ELR (cell line): ENCODE results near the gene ELK3.

Experiments
- DNase-seq: peaks from one replicate; pipeline ENCODE4 v3.0.0-alpha.2; 2015; ENCODE audit warnings: low read depth

Gene ELK3

GRCh38 chr12:96256672-96257361 is 62.6 kb downstream of the ELK3 start:
- no peak for DNase-seq

DNA sequence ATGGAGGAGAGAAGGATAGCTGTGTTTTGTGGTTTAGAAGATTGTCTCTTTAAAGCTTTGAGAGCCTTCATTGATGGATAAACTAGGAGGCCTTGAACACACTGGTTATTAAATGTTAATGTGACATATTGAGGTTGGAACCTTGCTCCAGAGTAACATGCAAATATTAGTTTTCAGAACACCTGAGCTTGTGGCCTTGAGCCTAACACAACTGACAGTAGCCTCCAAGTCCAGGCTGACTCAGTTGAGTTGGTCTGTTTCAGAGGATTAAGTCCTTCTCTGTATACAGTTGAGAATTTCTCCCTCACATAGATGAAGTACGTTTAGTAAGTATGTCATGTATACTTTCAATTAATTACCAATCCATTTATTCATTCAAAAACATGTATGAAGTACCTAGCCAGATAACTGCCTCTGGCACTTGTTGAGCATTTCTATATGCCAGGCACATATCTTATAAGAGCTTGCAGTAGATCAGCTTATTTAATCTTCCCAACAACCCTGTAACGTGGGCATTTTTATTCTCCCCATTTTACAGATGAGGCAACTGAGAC is 63.5 kb downstream of the ELK3 start:
- no peak for DNase-seq

- DNase-seq, result no peak
Measured at GRCh38 chr12:96258104-96258961, 64.2 kb downstream of the ELK3 start.

- no peak for DNase-seq
Measured at GRCh38 chr12:96260231-96260630, 66.1 kb downstream of the ELK3 start.

GRCh38 chr12:96260644-96261043 is 66.5 kb downstream of the ELK3 start:
- DNase-seq, result no peak

GRCh38 chr12:96261557-96261956 is 67.4 kb downstream of the ELK3 start:
- no peak for DNase-seq

DNA sequence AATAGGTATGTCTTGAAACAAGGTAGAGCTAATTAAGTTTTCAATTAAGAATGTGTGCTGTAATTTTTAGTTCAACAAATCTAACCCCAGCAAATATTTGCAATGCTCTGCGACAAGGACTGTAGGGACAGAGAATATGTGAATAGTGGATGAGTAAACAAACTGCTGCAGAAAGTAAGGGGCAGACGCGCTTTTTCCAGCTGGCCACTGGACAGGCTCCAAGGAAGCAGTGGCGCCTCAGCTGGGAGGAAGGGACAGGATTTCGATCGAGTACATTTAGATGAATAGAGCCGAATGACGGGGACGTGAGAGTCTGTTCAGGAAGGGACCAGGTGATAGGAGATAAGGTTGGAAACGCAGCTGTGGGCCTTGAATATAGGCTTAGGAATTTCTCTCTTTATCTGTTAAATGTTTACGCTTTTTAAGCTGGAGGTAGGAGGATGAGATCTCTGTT is 69.3 kb downstream of the ELK3 start:
- no peak for DNase-seq

GRCh38 chr12:96265400-96265799 is 71.2 kb downstream of the ELK3 start:
- no peak for DNase-seq

DNA sequence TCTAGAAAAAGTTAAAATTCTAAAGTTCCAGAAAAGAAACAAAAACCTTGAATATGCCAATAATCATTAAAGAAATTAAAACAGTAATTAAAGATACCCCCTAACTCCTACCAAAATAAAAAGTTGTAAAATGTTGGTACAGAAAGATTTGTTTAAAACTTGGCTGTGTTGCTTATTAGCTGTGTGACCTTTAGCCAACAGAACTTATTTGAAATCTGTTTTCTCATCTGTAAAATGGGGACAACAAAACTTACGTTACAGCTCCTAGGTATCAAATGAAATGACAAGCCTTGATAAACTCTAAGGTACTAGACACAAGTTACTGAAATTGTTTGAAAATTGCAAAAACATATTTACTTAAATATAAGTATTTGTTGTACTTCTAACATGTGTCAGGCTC is 71.7 kb downstream of the ELK3 start:
- no peak for DNase-seq

DNA sequence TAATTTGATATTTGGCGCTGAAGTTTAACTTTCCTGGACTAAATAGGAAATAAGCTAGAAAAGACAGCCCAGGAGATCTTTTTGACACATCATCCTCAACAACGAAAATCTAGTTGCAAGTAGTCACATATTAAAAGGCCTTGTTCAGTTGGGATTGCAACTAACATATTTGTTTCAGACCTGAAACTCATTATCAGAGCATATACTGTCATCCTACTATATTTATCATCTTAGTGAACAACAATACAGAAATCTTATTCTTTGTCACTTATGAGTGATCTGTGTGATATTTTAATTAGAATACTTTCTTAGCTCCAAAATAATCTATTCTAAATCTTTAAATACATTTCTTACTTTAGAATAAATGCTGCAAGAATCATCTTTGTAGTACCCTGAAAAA is 72.1 kb downstream of the ELK3 start:
- no peak for DNase-seq

GRCh38 chr12:96271469-96272199 is 77.5 kb downstream of the ELK3 start:
- DNase-seq, result no peak

DNA sequence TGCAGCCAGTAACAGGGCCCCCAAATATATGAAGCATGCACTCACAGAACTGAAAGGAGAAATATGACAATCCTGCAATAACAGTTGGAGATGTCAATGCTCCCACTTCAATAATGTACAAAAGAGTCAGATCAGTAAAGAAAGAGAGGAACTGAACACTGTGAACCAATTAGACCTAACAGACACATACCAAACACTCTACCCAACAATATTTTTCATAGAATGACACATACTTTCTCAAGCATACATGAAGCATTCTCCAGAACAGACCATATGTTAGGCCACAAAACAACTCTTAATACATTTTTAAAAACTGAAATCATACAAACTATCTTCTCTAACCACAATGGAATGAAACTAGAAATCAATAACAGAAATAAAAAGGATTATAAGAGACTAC is 80.2 kb downstream of the ELK3 start:
- DNase-seq, result peak; percentile 56

GRCh38 chr12:96285158-96285557 is 91.0 kb downstream of the ELK3 start:
- no peak for DNase-seq

GRCh38 chr12:96289067-96289466 is 94.9 kb downstream of the ELK3 start:
- DNase-seq, result no peak

DNA sequence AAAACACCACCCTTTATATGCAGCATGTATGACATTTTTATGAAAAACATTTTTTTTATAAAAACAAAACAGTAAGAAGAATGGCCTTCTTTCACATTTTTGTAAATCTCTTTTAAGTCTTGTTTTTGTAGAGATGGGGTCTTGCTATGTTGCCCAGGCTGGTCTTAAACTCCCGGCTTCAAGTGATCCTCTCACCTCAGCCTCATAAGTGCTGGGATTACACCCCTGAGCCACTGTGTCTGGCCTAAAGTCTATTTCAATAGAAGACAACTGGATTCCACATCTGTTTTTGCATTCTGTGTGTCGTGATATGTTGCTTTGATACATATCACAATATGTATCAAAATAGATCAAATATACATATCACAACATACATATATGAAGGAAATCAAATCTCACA is 98.9 kb downstream of the ELK3 start:
- DNase-seq, result no peak

DNA sequence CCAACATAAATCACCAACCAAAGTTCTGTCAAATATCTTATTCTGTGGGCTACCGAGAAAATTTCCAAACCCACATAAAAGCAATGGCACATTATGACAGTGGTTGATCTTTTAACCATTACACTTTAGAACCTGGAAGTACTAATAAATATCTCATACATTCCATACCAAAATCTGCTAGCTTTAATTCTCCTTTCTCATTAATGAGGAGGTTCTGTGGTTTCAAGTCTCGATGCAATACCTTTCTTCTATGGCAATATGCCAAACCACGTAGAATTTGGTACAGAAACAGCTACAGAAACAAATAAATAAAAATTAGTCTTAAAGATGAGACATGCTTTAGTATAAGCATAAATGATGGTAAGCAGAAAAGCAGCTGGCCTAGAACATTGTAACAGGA is 100.7 kb downstream of the ELK3 start:
- no peak for DNase-seq

DNA sequence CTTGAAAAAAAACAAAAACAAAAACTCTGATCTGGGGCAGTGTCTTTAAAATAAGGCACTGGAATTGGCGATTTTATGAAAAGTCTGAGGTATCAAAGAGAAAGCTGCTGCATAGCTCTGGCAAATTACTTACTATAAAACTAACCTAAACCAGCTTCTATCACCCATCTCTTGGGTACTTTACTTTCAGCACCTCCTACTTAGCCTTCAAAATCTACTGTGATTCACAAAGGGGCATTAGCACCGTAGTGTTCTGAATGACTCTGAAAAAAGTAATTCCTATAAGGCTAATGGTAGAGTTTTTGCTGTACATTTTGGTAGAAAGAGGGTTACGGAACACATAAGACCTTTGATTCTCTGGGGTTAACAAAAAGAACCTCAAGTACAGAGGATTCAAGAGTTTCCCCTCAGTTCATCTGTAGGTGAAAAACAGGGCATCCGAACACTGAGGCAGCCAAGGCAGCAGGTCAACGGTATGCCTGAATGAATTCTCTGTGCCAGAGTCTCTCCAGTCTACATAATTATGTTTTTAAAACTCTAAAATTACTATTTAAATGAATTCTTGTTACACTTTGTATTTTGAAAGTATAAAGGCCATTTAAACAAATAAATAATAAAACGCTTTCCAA is 101.5 kb downstream of the ELK3 start:
- DNase-seq, result no peak

DNA sequence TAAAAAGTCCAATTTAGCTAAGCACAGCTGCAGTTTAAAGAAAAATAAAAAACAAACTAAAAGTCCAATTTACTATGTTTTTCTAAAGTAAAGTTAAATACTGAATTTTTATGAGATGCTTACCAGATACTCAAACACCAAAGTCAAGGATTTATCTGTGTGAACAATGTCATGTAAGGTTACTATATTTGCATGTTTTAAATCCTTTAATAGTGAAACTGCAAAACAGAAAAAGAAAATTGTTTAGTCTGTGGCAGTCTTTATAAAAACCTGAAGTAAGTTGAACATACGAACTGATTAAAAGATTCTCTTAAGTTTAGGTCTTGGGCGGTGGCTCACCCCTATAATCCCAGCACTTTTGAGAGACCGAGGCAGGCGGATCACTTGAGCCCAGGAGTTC is 103.3 kb downstream of the ELK3 start:
- DNase-seq, result no peak

DNA sequence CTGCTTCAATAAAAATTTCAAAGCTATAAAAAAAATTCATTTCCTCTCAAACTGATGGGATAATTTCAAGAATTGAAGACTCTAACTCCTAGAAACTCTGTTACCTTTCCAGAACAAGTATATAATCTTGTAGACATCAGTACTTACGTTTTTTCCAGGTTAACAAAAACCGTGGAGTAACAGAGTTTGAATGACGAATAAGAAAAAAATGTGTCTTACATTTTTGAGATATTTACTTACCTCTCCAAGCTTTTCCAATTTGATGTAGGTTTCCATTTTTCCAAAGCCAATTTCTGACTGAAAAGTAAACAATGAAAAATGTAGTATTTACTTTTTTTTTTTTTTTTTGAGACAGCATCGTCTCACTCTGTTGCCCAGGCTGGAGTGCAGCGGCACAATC is 105.9 kb downstream of the ELK3 start:
- DNase-seq, result no peak

DNA sequence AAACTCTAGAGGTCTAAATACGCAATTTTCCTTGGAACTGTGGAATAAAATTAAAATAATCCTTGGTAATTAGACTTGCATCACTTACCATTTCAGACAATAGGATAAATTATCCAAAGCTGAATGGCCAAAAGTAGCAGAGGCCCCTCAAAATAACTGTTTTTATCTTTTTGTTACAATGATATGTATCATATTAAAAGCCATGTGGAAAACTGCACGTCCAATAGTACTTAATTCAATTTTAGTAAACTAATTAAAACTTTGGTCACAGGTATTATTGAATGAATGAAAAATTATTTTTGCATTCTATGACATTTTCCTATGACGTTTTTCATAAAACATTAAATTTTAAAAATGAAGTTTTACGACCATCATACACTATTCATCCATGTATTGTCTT is 107.6 kb downstream of the ELK3 start:
- DNase-seq, result no peak

DNA sequence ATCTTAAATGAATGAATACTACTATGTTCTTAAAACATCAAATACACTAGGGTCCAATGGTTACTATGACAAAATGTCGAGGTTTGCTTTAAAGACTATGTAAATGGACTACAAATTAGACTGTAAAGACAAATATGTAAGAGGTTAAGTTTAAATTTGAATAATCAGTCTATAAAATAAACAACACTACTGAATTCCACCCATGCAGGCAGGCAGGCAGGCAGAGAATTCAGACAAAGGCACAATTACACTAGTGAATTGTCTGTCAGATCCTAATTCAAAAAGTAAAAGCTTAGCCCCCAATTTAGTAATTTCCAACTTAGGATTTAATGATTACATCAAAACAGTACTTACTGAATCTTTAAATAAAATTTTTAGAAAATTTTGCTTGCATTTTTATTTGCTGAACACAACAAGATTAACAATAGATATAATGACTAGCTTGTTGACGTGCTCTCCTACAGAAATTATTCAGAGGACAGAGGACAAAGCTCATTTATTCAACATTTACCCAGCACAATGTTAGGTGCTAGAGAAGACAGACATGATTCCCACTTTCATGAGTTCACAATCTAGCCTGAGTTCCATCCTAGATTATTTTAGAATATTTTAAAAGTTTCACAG is 108.6 kb downstream of the ELK3 start:
- no peak for DNase-seq

GRCh38 chr12:96303653-96304052 is 109.5 kb downstream of the ELK3 start:
- no peak for DNase-seq
